OCI-LY1 (cell line): ENCODE measurements around the gene OTOF.

Experiments used
- CTCF ChIP-seq: fragments of 200-600 bp; sonication (generic), shearing (Covaris generic); IDR thresholded peaks from 2 replicates; pipeline ENCODE4 v1.5.1; 2017; ENCODE audit warnings: mild to moderate bottlenecking, antibody characterized with exemption, low read length, moderate library complexity, mixed read lengths
- EZH2 ChIP-seq: fragments of 200-600 bp; sonication (generic), shearing (Covaris generic); IDR thresholded peaks from 2 replicates; pipeline ENCODE4 v1.8.0; 2017; ENCODE audit warnings: borderline replicate concordance, mixed run types, mild to moderate bottlenecking, antibody characterized with exemption, low read length, moderate library complexity, mixed read lengths

- TF ChIP-seq CTCF (no peak), EZH2 (no peak)
Measured at GRCh38 chr2:26411419-26411818, 66.5 kb downstream of the OTOF start.
